ENCODE results near the gene SPPL3. TPM values are rescaled to one million over a fixed set of nuclear protein-coding genes. Genes with fewer than 3 reads are reported as not detected.

The SPPL3 gene
- total RNA-seq, 1 experiment from 2014 or later = 39.7 TPM

DNA sequence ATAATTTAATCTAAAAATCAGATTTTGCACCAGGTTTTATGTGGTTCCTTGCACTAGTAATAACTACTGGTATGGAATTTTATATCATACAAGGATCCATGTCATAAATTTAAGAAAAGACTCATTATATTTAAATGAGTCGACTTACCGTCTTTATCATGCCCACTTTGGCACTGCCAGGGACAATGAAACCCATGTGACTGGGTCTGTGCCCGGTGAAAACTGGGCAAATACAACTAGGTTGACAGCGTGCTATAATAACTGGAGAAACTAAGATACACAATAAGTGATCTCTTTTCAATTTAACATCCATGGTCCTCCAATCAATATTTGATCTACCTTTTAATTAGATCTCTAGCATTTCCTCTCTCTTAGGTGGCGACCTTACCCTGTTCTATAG, 114.0 kb downstream of the SPPL3 start:
- intact Hi-C loops (cut with micrococcal nuclease) = no loop called here
- ATAC-seq = no peak
- H3K79me2 ChIP-seq (ENCODE audit: insufficient read depth, low read length) = 0 out of 2 replicates have a peak, but pooled peaks cover 4% of the 10 kb centered on the region
- no peaks in the 10 kb centered on the region for H3K4me1 ChIP-seq (ENCODE audit: control insufficient read depth in 1 of 2, insufficient read depth in 2 of 2, low read length in 2 of 2)
- RAD21 ChIA-PET (ENCODE audit: low non-redundant PET in 1 of 2, low total read pairs in 2 of 2, uncharacterized antibody in 2 of 2, unreplicated experiment in 2 of 2) = no interaction called here
- H2AFZ ChIP-seq (ENCODE audit: low read depth, low read length, poor library complexity, severe bottlenecking) = no peak overlapping the region
- no peaks in the 10 kb centered on the region for H4K20me1 ChIP-seq (ENCODE audit: insufficient read depth)
- no peaks in the 10 kb centered on the region for H3K9me2 ChIP-seq (ENCODE audit: insufficient read depth)
- POLR2A ChIA-PET = no interaction called here
- TF ChIP-seq ZNF274 (IDR thresholded peaks at IDR 0.05; ENCODE audit: low read depth, low read length) = no peak
- no peak for TF ChIP-seq TCF7L2 (IDR thresholded peaks at IDR 0.05; ENCODE audit: borderline replicate concordance, extremely low read depth, insufficient read depth, insufficient read length)
- no peak for TF ChIP-seq SIN3A (IDR thresholded peaks at IDR 0.05; ENCODE audit: low read depth)
- TF ChIP-seq EGR1 (IDR thresholded peaks at IDR 0.05; ENCODE audit: low read depth) = no peak
- TF ChIP-seq MAX (IDR thresholded peaks at IDR 0.05) = no peak
- TF ChIP-seq EZH2 (IDR thresholded peaks at IDR 0.05) = no peak
- TF ChIP-seq EZH2phosphoT487 (IDR thresholded peaks at IDR 0.05; ENCODE audit: borderline replicate concordance) = no peak
- TF ChIP-seq FOSL1 (IDR thresholded peaks at IDR 0.05; ENCODE audit: low read depth) = no peak
- TF ChIP-seq JUND (IDR thresholded peaks at IDR 0.05) = no peak
- no peak for TF ChIP-seq RAD21 (IDR thresholded peaks at IDR 0.05; ENCODE audit: low read depth)
- TF ChIP-seq REST (IDR thresholded peaks at IDR 0.05; ENCODE audit: low read depth) = no peak
- TF ChIP-seq ZFX (IDR thresholded peaks at IDR 0.05) = no peak
- H3K4me3 ChIP-seq (replicated peaks in 1 of 2; ENCODE audit: low read depth in 1 of 2, low read length in 2 of 2) = no peak overlapping the region
- no peak overlapping the region for H3K9ac ChIP-seq (ENCODE audit: low read length)
- no peak overlapping the region for H3K4me2 ChIP-seq (ENCODE audit: low read length)
- no peak for DNase-seq (ENCODE audit: low read depth, low spot score)
- CTCF ChIA-PET = no interaction called here
- BruUV-seq (replicated peaks) = no TSS peak
- H3K9me3 ChIP-seq (ENCODE audit: control insufficient read depth in 1 of 2, insufficient read depth in 1 of 2, low read depth in 1 of 2, low read length in 2 of 2) = peaks cover 0 to 4% of the 10 kb centered on the region in 2 experiments; a peak in 1 of 4 replicates
- no peaks in the 10 kb centered on the region for H3K27me3 ChIP-seq (ENCODE audit: insufficient read depth, low read length)
- no peaks in the 10 kb centered on the region for H3K36me3 ChIP-seq (ENCODE audit: control insufficient read depth in 1 of 2, insufficient read depth in 2 of 2, low read length in 2 of 2)
- no peak overlapping the region for H3K27ac ChIP-seq (ENCODE audit: low read depth, low read length)

All from HCT116 (cell line).